GM12878 (cell line): Measurements from ENCODE around the gene ETV6. TPM values are rescaled to one million over a fixed set of nuclear protein-coding genes. Genes with fewer than 3 reads are reported as not detected.
A peak's percentile ranks its signal among the peaks of the same experiment; 100 is the strongest.

Experiments
- CUX1 ChIP-seq: IDR thresholded peaks from 2 replicates; pipeline ENCODE4 v1.6.1; 2012; ENCODE audit warnings: improper control_type of control experiment, low read depth, low read length; ENCODE audit not compliant: insufficient replicate concordance
- FOS ChIP-seq: IDR thresholded peaks from 3 replicates; pipeline ENCODE4 v1.6.1; 2011; ENCODE audit warnings: borderline replicate concordance; ENCODE audit not compliant: insufficient read length; ENCODE audit errors: extremely low read depth
- GABPA ChIP-seq: IDR thresholded peaks from 2 replicates; pipeline ENCODE4 v1.6.1; 2014; ENCODE audit warnings: antibody characterized with exemption, low read depth, mild to moderate bottlenecking, inconsistent platforms
- HCFC1 ChIP-seq: fragments of 150-350 bp; IDR thresholded peaks from 2 replicates; pipeline ENCODE4 v1.6.1; 2014; ENCODE audit warnings: low read length
- IRF4 ChIP-seq: IDR thresholded peaks from 2 replicates; pipeline ENCODE4 v1.6.1; 2011; ENCODE audit warnings: low read depth, low read length
- MTA2 ChIP-seq: fragments of 450-650 bp; IDR thresholded peaks from 2 replicates; pipeline ENCODE4 v1.6.1; 2016; ENCODE audit warnings: low read depth, mild to moderate bottlenecking, moderate library complexity
- NFIC ChIP-seq: IDR thresholded peaks from 2 replicates; pipeline ENCODE4 v1.6.1; 2012; ENCODE audit warnings: low read depth, mild to moderate bottlenecking, inconsistent platforms, low read length, moderate library complexity
- NR2C2 ChIP-seq: IDR thresholded peaks from 2 replicates; pipeline ENCODE4 v1.6.1; 2011; ENCODE audit warnings: borderline replicate concordance, low read depth; ENCODE audit not compliant: control insufficient read depth, insufficient read length
- SIX5 ChIP-seq: IDR thresholded peaks from 2 replicates; pipeline ENCODE4 v1.6.1; 2011; ENCODE audit warnings: mild to moderate bottlenecking, low read depth, low read length, moderate library complexity; ENCODE audit not compliant: severe bottlenecking
- SMC3 ChIP-seq: IDR thresholded peaks from 2 replicates; pipeline ENCODE4 v1.6.1; 2011; ENCODE audit warnings: low read length, improper control_type of control experiment, borderline replicate concordance
- USF2 ChIP-seq: IDR thresholded peaks from 2 replicates; pipeline ENCODE4 v1.6.1; 2011; ENCODE audit warnings: low read depth, low read length, improper control_type of control experiment, borderline replicate concordance
- ZBTB40 ChIP-seq: fragments of 450-650 bp; IDR thresholded peaks from 2 replicates; pipeline ENCODE4 v1.6.1; 2016; ENCODE audit warnings: mild to moderate bottlenecking, moderate library complexity, borderline replicate concordance
- ZNF592 ChIP-seq: fragments of 450-650 bp; IDR thresholded peaks from 2 replicates; pipeline ENCODE4 v1.6.1; 2017; ENCODE audit warnings: mild to moderate bottlenecking, moderate library complexity
- polyA plus RNA-seq, 11 experiments: library from polyadenylated mRNA; depleted of rRNA in 4 of 11; unstranded in 6 of 11; stranded (reverse) in 5 of 11; fragments of >200 nt; fragmentation: Nextera tagmentation in 4 of 11; fragmentation: Illumina TruSeq in 1 of 11; extraction: Ambion mirVana in 4 of 11; extraction: Trizol in 1 of 11; gene quantifications; 1 replicate in 1 of 11; 2 replicates in 10 of 11; pipeline versions ENCODE4 v1.2.1 to v1.2.3, GENCODE V29; 2011 to 2016; ENCODE audit warnings: inconsistent platforms in 2 of 11, missing spikeins in 2 of 11, low read depth in 1 of 11
- total RNA-seq, 4 experiments: library from RNA; depleted of rRNA in 3 of 4; stranded (reverse); fragments of >200 nt in 3 of 4; fragmentation: Illumina TruSeq in 1 of 4; extraction: Trizol in 1 of 4; gene quantifications; 2 replicates each; pipeline versions ENCODE4 v1.2.1 to v1.2.3, GENCODE V29; 2013 to 2021

Gene ETV6
- total and polyA plus RNA-seq, 10 of the 15 experiments (the other 5 are each of a cell fraction or from before 2014, with no cell fraction given), result 6.6 to 74.8 (median 24.6) TPM

GRCh38 chr12:11758510-11759493, 109.3 kb downstream of the ETV6 start (continued):
- TF ChIP-seq ZNF592, result peak; percentile 91
- TF ChIP-seq GABPA, result no peak
- TF ChIP-seq NFIC, result no peak
- TF ChIP-seq HCFC1, result no peak; the same call in 1 of the 2 replicates
- no peak for TF ChIP-seq CUX1
- TF ChIP-seq FOS, result no peak
- no peak; the same call in 1 of the 2 replicates for TF ChIP-seq SMC3
- no peak for TF ChIP-seq NR2C2
- no peak for TF ChIP-seq SIX5
- peak; percentile 71; the same call in 1 of the 2 replicates for TF ChIP-seq IRF4
- TF ChIP-seq USF2, result no peak
- TF ChIP-seq MTA2, result peak; percentile 87
- TF ChIP-seq ZBTB40, result no peak
